Breast epithelium (tissue), 3 donors: Measurements from ENCODE around the gene UCP2.

Experiments
- CTCF ChIP-seq, 3 donors: fragments of 450-650 bp; IDR thresholded peaks; one replicate each; pipeline ENCODE4 v1.5.1; 2016 to 2017; ENCODE audit warnings: antibody characterized with exemption in 3 of 3, mild to moderate bottlenecking in 3 of 3, moderate library complexity in 3 of 3
- POLR2A ChIP-seq: fragments of 450-650 bp; IDR thresholded peaks from one replicate; pipeline ENCODE4 v1.6.1; 2016; ENCODE audit warnings: antibody characterized with exemption, mild to moderate bottlenecking, moderate library complexity
- POLR2AphosphoS5 ChIP-seq, 3 donors: sonication (generic); formaldehyde crosslinking; IDR thresholded peaks; one replicate each; pipeline ENCODE4 v1.6.1; 2017; ENCODE audit warnings: antibody characterized with exemption in 3 of 3

GRCh38 chr11:74015919-74016684 lies 33.5 kb upstream of the UCP2 start:
- no peak for TF ChIP-seq POLR2A
- no peak for TF ChIP-seq CTCF (IDR thresholded peaks at IDR 0.05)
- TF ChIP-seq POLR2AphosphoS5 (IDR thresholded peaks at IDR 0.05): no peak
